ENCODE results near the gene PTPN6.

DNA sequence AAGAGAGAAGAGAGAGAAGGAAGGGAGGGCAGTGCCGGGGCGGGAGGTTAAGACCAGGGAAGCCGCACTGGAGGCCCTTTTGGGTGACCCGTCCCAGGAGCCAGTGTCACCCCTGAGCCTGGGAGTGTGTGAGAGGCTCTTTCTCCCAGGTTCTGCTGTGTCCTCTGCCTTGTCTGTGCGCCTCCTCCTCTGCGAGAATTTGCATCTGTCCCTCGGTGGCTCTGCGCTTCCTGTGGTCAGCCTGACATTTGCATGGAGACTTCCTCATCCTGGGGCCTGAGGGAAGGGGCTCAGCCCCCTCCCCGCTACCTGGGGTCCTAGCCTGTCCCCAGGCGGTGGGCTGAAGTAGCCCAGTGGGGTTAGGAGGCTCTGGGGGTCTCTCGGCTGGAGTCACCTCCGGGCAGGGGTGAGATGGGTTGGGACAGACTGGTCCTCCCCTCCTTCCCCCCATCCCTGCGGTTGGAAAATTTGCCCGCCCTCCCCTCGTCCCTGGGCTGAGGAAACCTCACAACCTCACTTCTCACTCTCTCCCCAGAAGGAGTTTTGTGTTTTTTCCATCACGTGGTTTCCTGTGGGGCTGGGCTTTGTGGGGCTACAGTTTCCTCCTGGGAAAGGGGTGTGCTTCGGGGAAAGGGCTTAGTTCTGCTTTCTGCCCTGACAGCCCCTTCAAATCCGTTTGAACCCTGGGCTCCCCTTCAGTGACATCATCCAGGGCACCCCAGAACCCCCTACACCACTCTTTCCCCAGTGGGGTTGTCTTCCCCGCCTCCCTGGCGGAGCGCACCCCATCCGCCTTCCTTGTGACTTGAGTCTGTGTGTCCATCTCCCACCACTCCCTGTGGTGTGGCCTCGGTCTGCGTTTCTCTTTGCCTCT lies 2.5 kb downstream of the PTPN6 start:
- TF ChIP-seq FOXM1 (IDR thresholded peaks at IDR 0.05; ENCODE audit: low read depth) (no peak), FOXM1 (CRISPR knock-in tag; IDR thresholded peaks at IDR 0.05; ENCODE audit: low read depth) (no peak), POLR2AphosphoS2 (IDR thresholded peaks at IDR 0.05; ENCODE audit: low read length) (no peak), TFE3 (CRISPR knock-in tag; IDR thresholded peaks at IDR 0.05) (peak; percentile 88), CGGBP1 (CRISPR knock-in tag; IDR thresholded peaks at IDR 0.05) (no peak), FOXA3 (CRISPR knock-in tag; conservative IDR thresholded peaks at IDR 0.05 in 1 of 2, IDR thresholded peaks at IDR 0.05 in 1 of 2) (no peak), ETS2 (tag; IDR thresholded peaks at IDR 0.05; ENCODE audit: borderline replicate concordance, poor library complexity, severe bottlenecking) (no peak), REST (IDR thresholded peaks at IDR 0.05; ENCODE audit: borderline replicate concordance) (no peak), REST (CRISPR knock-in tag; IDR thresholded peaks at IDR 0.05; ENCODE audit: low read depth) (no peak), MAX (CRISPR knock-in tag; IDR thresholded peaks at IDR 0.05) (no peak; the same call in 1 of the 2 replicates), POLR2A (conservative IDR thresholded peaks at IDR 0.05) (no peak), CBFB (CRISPR knock-in tag; IDR thresholded peaks at IDR 0.05) (no peak), CXXC5 (CRISPR knock-in tag; IDR thresholded peaks at IDR 0.05) (no peak)
- TF ChIP-seq, protein P1, sequence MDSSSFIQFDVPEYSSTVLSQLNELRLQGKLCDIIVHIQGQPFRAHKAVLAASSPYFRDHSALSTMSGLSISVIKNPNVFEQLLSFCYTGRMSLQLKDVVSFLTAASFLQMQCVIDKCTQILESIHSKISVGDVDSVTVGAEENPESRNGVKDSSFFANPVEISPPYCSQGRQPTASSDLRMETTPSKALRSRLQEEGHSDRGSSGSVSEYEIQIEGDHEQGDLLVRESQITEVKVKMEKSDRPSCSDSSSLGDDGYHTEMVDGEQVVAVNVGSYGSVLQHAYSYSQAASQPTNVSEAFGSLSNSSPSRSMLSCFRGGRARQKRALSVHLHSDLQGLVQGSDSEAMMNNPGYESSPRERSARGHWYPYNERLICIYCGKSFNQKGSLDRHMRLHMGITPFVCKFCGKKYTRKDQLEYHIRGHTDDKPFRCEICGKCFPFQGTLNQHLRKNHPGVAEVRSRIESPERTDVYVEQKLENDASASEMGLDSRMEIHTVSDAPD (CRISPR knock-in tag; IDR thresholded peaks at IDR 0.05): no peak

All from K562 (cell line).